HPDE6-E6E7 (cell line): ENCODE measurements around the gene CAMK2N1.

Experiments used
- DNase-seq: peaks from one replicate; pipeline ENCODE4 v3.0.0; 2011; ENCODE audit warnings: missing footprints; ENCODE audit errors: extremely low spot score

Gene CAMK2N1

GRCh38 chr1:20445956-20446355, 40.1 kb downstream of the CAMK2N1 start:
- no peak for DNase-seq

- DNase-seq = peak; percentile 46
Measured at GRCh38 chr1:20443703-20444586, 42.1 kb downstream of the CAMK2N1 start.

DNA sequence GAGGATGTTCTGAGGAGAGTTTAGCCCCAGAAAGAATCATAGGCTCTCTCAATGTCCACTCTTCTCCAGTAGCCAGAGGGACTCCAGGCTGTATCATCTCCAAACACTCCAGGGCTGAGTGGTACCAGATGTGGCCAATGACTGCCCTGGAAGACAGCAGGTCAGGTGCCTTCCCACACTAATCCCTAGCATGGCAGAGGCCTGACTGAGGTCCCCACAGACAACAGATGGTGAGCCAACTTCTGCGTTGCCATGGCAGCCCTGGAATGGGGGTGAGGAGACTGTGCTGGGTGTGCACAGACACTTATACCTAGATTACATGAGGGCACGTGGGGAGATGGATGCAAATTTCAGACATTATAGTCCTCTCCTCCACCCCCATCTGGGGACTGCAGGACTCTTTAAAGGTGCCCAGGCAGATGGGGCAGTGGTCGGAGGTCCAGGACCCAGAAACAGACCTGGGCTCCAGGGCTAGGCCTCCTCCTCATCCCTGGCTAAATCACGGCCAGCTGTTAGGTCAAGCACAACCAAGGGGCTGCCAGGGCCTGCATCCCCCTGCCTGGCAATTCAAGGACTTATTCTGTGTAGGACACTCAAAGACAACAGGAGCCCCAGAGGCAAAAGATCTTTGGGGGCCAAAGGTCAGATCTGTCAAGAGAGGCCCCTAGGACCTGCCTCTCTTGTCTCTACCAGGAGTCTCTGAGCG, 42.9 kb downstream of the CAMK2N1 start:
- no peak for DNase-seq

DNA sequence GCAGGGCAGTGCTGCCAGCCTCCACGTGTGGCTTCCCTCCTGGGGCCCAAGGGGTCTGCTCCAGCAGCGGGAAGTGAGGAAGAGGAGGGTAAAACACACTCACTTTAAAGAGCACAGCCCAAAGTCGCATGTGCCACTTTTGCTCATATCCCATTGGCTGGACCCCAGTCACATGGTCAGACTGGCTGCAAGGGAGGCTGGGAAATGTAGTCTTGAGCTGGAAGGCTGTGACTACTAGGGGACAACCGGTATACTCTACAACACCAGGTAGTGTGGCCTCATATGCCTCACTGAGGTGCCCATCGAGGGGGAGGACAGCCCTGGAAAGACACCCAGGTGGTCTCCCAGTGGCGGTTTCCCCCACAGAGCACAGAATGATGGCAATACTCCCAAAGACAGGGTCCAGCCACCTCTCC, 45.2 kb downstream of the CAMK2N1 start:
- peak; percentile 58 for DNase-seq

DNA sequence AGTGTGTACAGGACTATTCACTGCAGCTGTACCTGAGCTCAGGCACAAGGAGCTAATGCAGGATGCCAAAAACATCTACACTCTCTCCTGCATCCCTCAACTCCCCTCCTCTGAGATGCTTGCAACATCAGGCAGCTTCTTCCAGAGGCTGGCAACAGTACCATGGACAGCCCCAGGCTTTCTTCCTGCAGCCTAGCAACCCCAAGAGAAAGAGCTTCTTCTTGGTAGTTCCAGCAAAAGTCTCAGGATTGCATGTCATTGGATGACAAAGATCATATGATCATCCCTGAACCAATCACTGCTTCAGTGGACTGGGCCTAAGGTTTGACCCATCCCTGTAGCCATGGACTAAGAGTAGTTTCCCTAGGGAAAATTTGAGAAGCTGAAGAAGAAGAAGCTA, 46.7 kb downstream of the CAMK2N1 start:
- no peak for DNase-seq

DNA sequence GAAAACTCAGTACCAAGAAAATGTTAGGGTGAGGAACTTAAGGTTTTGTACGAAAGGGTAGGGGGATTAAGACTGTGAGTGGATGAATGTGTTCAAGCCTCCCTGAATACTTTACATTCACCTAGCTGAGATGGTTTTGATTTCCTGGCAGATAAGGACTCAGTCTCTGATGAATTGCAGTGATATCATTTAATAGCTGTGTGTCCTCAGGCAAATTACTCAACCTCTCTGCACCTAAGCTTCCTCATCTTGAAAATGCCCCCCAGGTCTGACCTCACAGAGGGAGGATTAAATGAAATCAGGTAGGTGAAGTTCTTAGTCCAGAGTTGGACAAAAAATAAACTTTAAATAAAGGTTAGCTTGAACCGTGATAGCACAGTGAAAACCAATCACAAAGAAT, 48.4 kb downstream of the CAMK2N1 start:
- DNase-seq = no peak

- no peak for DNase-seq
Measured at GRCh38 chr1:20432891-20433290, 53.1 kb downstream of the CAMK2N1 start.
